GM12892 (cell line): ENCODE measurements around the gene CACNA2D4.

Source experiments
- POLR2A ChIP-seq: IDR thresholded peaks from 2 replicates; pipeline ENCODE4 v1.6.1; 2011; ENCODE audit warnings: low read depth, low read length, control low read depth
- POLR2AphosphoS5 ChIP-seq: IDR thresholded peaks from 2 replicates; pipeline ENCODE4 v1.6.1; 2011; ENCODE audit warnings: low read depth, low read length, control low read depth
- TAF1 ChIP-seq: IDR thresholded peaks from 2 replicates; pipeline ENCODE4 v1.6.1; 2011; ENCODE audit warnings: low read depth, mild to moderate bottlenecking, control low read depth, low read length, borderline replicate concordance

DNA sequence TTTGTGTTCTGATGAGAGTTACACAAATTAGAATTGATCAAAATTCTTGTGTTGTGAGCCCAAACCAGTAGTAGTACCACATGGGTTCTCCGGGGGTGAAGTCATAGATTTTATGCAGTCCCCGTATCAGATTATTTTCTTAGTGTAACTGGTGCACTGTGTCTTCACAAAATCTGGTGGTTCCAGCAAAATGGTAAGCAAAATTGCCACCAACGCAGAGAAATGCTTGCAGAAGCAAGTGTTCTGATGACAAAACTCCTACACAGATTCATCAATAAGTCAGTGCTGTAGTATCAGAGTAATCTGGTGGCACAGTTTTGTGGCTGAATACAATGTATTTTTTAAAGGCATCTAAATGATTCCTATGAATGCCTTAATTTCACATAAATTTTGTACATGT is 1.3 kb upstream of the CACNA2D4 start:
- no peak for TF ChIP-seq POLR2AphosphoS5
- no peak for TF ChIP-seq POLR2A
- TF ChIP-seq TAF1 = no peak
